HUES6 (cell line): ENCODE data around the gene NBPF1.
"Not testable (repeated sequence)": the region's sequence is repeated elsewhere in the genome, so short reads cannot be mapped to it uniquely, and the experiment has no call there.

Experiments used
- H3K27ac ChIP-seq: 2 replicates; pipeline ENCODE4 v1.7.0; 2013; ENCODE audit warnings: low read depth, mild to moderate bottlenecking, low read length, inconsistent platforms
- H3K27me3 ChIP-seq: 2 replicates; pipeline ENCODE4 v1.6.1; 2013; ENCODE audit warnings: low read length; ENCODE audit not compliant: control insufficient read depth, insufficient read depth
- H3K36me3 ChIP-seq: 2 replicates; pipeline ENCODE4 v1.6.1; 2013; ENCODE audit warnings: low read length; ENCODE audit not compliant: control insufficient read depth, insufficient read depth
- H3K4me1 ChIP-seq: 2 replicates; pipeline ENCODE4 v1.6.1; 2013; ENCODE audit warnings: low read length; ENCODE audit not compliant: control insufficient read depth, insufficient read depth
- H3K4me3 ChIP-seq: 2 replicates; pipeline ENCODE4 v1.5.1; 2013; ENCODE audit warnings: low read depth, low read length
- H3K9ac ChIP-seq: one replicate; pipeline ENCODE4 v1.6.1; 2013; ENCODE audit warnings: mild to moderate bottlenecking, low read length
- H3K9me3 ChIP-seq: 2 replicates; pipeline ENCODE4 v1.6.1; 2013; ENCODE audit warnings: low read depth, low read length; ENCODE audit not compliant: control insufficient read depth, insufficient read depth

Gene NBPF1

GRCh38 chr1:16617778-16618580 is 4.6 kb upstream of the NBPF1 start:
- Histone ChIP-seq H3K4me1 (peaks cover 13% of the 10 kb centered on the region; the same call in 1 of the 2 replicates), H3K4me3 (no peak overlapping the region), H3K9me3 (no peaks in the 10 kb centered on the region), H3K27me3 (peaks cover 17% of the 10 kb centered on the region), H3K36me3 (peaks cover 3% of the 10 kb centered on the region; the same call in 1 of the 2 replicates), H3K27ac (no peak overlapping the region), H3K9ac (no peak overlapping the region)

- Histone ChIP-seq H3K36me3 (no peaks in the 10 kb centered on the region), H3K27ac (no peak overlapping the region), H3K9me3 (no peaks in the 10 kb centered on the region), H3K4me1 (peaks cover 19% of the 10 kb centered on the region), H3K27me3 (peaks cover 24% of the 10 kb centered on the region), H3K4me3 (no peak overlapping the region), H3K9ac (no peak overlapping the region)
Observed at GRCh38 chr1:16617114-16617631, 3.8 kb upstream of the NBPF1 start.

GRCh38 chr1:16615253-16616252 is 2.2 kb upstream of the NBPF1 start:
- no peaks in the 10 kb centered on the region for H3K36me3 ChIP-seq
- no peak overlapping the region for H3K9ac ChIP-seq
- no peak overlapping the region for H3K4me3 ChIP-seq
- no peaks in the 10 kb centered on the region for H3K9me3 ChIP-seq
- H3K4me1 ChIP-seq = peaks cover 19% of the 10 kb centered on the region
- no peak overlapping the region for H3K27ac ChIP-seq
- peaks cover 33% of the 10 kb centered on the region for H3K27me3 ChIP-seq

- Histone ChIP-seq H3K36me3 (no peaks in the 10 kb centered on the region), H3K4me1 (peaks cover 13% of the 10 kb centered on the region), H3K4me3 (no peak overlapping the region), H3K27me3 (peaks cover 33% of the 10 kb centered on the region), H3K9me3 (no peaks in the 10 kb centered on the region), H3K9ac (no peak overlapping the region), H3K27ac (no peak overlapping the region)
Observed at GRCh38 chr1:16614361-16615252, 1.2 kb upstream of the NBPF1 start.

- Histone ChIP-seq H3K27me3 (peaks cover 33% of the 10 kb centered on the region), H3K27ac (no peak overlapping the region), H3K9me3 (no peaks in the 10 kb centered on the region), H3K4me3 (peak overlapping the region; percentile 76), H3K9ac (peak overlapping the region; percentile 66), H3K36me3 (peaks cover 10% of the 10 kb centered on the region), H3K4me1 (peaks cover 13% of the 10 kb centered on the region)
Observed at GRCh38 chr1:16612332-16613172, 812 bp downstream of the NBPF1 start.

- H3K4me3 ChIP-seq = peak overlapping the region; percentile 76
- not testable (repeated sequence) for H3K27ac ChIP-seq, H3K9ac ChIP-seq, H3K9me3 ChIP-seq
- H3K36me3 ChIP-seq = peaks cover 16% of the 10 kb centered on the region
- H3K4me1 ChIP-seq = peaks cover 13% of the 10 kb centered on the region
- H3K27me3 ChIP-seq = peaks cover 33% of the 10 kb centered on the region
Observed at GRCh38 chr1:16611981-16612331, 1.4 kb downstream of the NBPF1 start.

- peaks cover 33% of the 10 kb centered on the region for H3K27me3 ChIP-seq
- not testable (repeated sequence) for H3K27ac ChIP-seq
Observed at GRCh38 chr1:16611164-16611563, 2.2 kb downstream of the NBPF1 start.

GRCh38 chr1:16610553-16610952 is 2.8 kb downstream of the NBPF1 start:
- H3K9me3 ChIP-seq, H3K4me3 ChIP-seq, H3K27ac ChIP-seq, H3K9ac ChIP-seq: not testable (repeated sequence)
- Histone ChIP-seq H3K36me3 (peaks cover 23% of the 10 kb centered on the region), H3K27me3 (peaks cover 33% of the 10 kb centered on the region), H3K4me1 (peaks cover 13% of the 10 kb centered on the region)

More at GRCh38 chr1:16611164-16611563, 2.2 kb downstream of the NBPF1 start:
- Histone ChIP-seq H3K36me3 (peaks cover 21% of the 10 kb centered on the region), H3K4me1 (peaks cover 13% of the 10 kb centered on the region)
- H3K9me3 ChIP-seq, H3K9ac ChIP-seq, H3K4me3 ChIP-seq: not testable (repeated sequence)

- Histone ChIP-seq H3K36me3 (peaks cover 25% of the 10 kb centered on the region), H3K4me1 (peaks cover 13% of the 10 kb centered on the region), H3K27me3 (peaks cover 26% of the 10 kb centered on the region)
- not testable (repeated sequence) for H3K9ac ChIP-seq, H3K4me3 ChIP-seq, H3K27ac ChIP-seq, H3K9me3 ChIP-seq
Observed at GRCh38 chr1:16609761-16610160, 3.6 kb downstream of the NBPF1 start.
